Activated naive CD4-positive, alpha-beta T cell treated with anti-CD3 and anti-CD28 coated beads, Interleukin-2, amount 10 ng/mL, durations not matched to agents 5 hours and 36 hours (primary cell): Measurements from ENCODE around the gene ZMIZ2. TPM values are rescaled to one million over a fixed set of nuclear protein-coding genes. Genes with fewer than 3 reads are reported as not detected.

ENCODE experiments used
- total RNA-seq, 2 experiments: library from RNA; stranded (reverse); gene quantifications; one replicate each; pipeline ENCODE4 v1.2.3, GENCODE V29; 2021

ZMIZ2 gene
- total RNA-seq, result 100 to 1,000 TPM in 1 of 2 experiments, 10 to 100 TPM in 1; 98.4 to 108 TPM

GRCh38 chr7:44748045-44748947 lies at the start of gene ZMIZ2:
TSS of gene ZMIZ2 (plus strand) at chr7:44748847. CDS start at chr7:44756250, 7,403 bp downstream.

GRCh38 chr7:44796504-44797328 lies 48.1 kb downstream of the ZMIZ2 start, which contains the start of gene PPIA:
TSS of gene PPIA (plus strand) at chr7:44796681. CDS start at chr7:44796725, 44 bp downstream.

Other genes with a start within 250 kb of the ZMIZ2 start
- gene NPC1L1, start 207.5 kb upstream of the ZMIZ2 start, total RNA-seq, result not detected
- gene DDX56, start 174.9 kb upstream of the ZMIZ2 start, total RNA-seq, result 10 to 100 TPM; 73.9 to 74.7 TPM
- 10 to 100 TPM; 70.7 to 73.4 TPM for gene TMED4, start 166.6 kb upstream of the ZMIZ2 start, total RNA-seq
- 100 to 1,000 TPM in 1 of 2 experiments, 10 to 100 TPM in 1; 98.8 to 110 TPM for gene OGDH, start 142.2 kb upstream of the ZMIZ2 start, total RNA-seq
- 1,000 to 10,000 TPM; 2,212 to 2,296 TPM for gene PPIA, start 47.8 kb downstream of the ZMIZ2 start, total RNA-seq
- 100 to 1,000 TPM; 340 to 341 TPM for gene H2AZ2, start 99.2 kb downstream of the ZMIZ2 start, total RNA-seq
- gene PURB, start 136.7 kb downstream of the ZMIZ2 start, total RNA-seq, result 10 to 100 TPM; 22.9 to 24.2 TPM
- 100 to 1,000 TPM; 371 to 382 TPM for gene MYO1G, start 230.2 kb downstream of the ZMIZ2 start, total RNA-seq